Panc1 (cell line): ENCODE data around the gene AAMP. TPM values are rescaled to one million over a fixed set of nuclear protein-coding genes. Genes with fewer than 3 reads are reported as not detected.

ENCODE experiments used
- ATAC-seq: fragments of 200-7000 bp; cut with Tn5 transposase; 2 replicates; pipeline ENCODE4 v1.9.1; 2020; ENCODE audit warnings: mild to moderate bottlenecking, moderate library complexity
- BruUV-seq: library from RNA; stranded (reverse); fragments of 400-500 nt; replicated peaks from 2 replicates; lab custom pipeline; 2021; lab: Mats Ljungman, UMichigan
- CTCF ChIA-PET: fragments of 300-600 bp; sonication (Branson Sonifier 250); formaldehyde crosslinking; loops from one replicate; lab custom pipeline; 2022; ENCODE audit warnings: antibody characterized with exemption; lab: Charles Lee
- POLR2A ChIA-PET: fragments of 300-600 bp; sonication (Branson Sonifier 250); formaldehyde crosslinking; loops from one replicate; lab custom pipeline; 2022; ENCODE audit warnings: antibody characterized with exemption; lab: Charles Lee
- DNase-seq: peaks from one replicate; pipeline ENCODE4 v3.0.0-alpha.2; 2010; ENCODE audit warnings: low read depth, low spot score
- H3K27ac ChIP-seq: 2 replicates; pipeline ENCODE4 v1.5.1; 2011; ENCODE audit warnings: mild to moderate bottlenecking, low read length, inconsistent platforms
- H3K27me3 ChIP-seq: fragments of 200-500 bp; sonication (Bioruptor generic); 2 replicates; pipeline ENCODE4 v1.6.0; 2014; ENCODE audit warnings: low read length, inconsistent platforms; ENCODE audit not compliant: control insufficient read depth, insufficient read depth
- H3K36me3 ChIP-seq: fragments of 200-500 bp; sonication (Bioruptor generic); 2 replicates; pipeline ENCODE4 v1.5.1; 2014; ENCODE audit warnings: inconsistent platforms, mild to moderate bottlenecking, low read length, moderate library complexity; ENCODE audit not compliant: control insufficient read depth, insufficient read depth
- H3K4me1 ChIP-seq: 2 replicates; pipeline ENCODE4 v1.5.1; 2011; ENCODE audit warnings: inconsistent platforms, mild to moderate bottlenecking, low read length, moderate library complexity; ENCODE audit not compliant: control insufficient read depth, insufficient read depth
- H3K4me3 ChIP-seq, 2 experiments: 2 replicates each; pipeline ENCODE4 v1.5.1; 2011 to 2012; ENCODE audit warnings: low read depth in 2 of 2, low read length in 2 of 2, mild to moderate bottlenecking in 2 of 2, inconsistent platforms in 1 of 2, moderate library complexity in 1 of 2
- H3K9me3 ChIP-seq: fragments of 200-500 bp; sonication (Bioruptor generic); 2 replicates; pipeline ENCODE4 v1.5.1; 2014; ENCODE audit warnings: low read depth, mild to moderate bottlenecking, inconsistent platforms, low read length, moderate library complexity; ENCODE audit not compliant: control insufficient read depth, insufficient read depth
- POLR2AphosphoS5 ChIP-seq: IDR thresholded peaks from 2 replicates; pipeline ENCODE4 v1.6.1; 2012; ENCODE audit warnings: mild to moderate bottlenecking, low read depth, low read length, moderate library complexity
- SIN3A ChIP-seq: IDR thresholded peaks from 2 replicates; pipeline ENCODE4 v1.6.1; 2012; ENCODE audit warnings: low read depth, mild to moderate bottlenecking, low read length, moderate library complexity, borderline replicate concordance; ENCODE audit not compliant: insufficient read depth
- TCF7L2 ChIP-seq: IDR thresholded peaks from 2 replicates; pipeline ENCODE4 v1.6.1; 2011; ENCODE audit warnings: mild to moderate bottlenecking, low read depth, low read length, inconsistent platforms
- in situ Hi-C: cut with HindIII; loops from 2 replicates; pipeline ENCODE4 v1.10.0; 2016; ENCODE audit warnings: low sequenced_read_pairs, low pct_unique_long_range_greater_than_20kb
- intact Hi-C: fragments of 100-400 bp; cut with micrococcal nuclease; formaldehyde crosslinking; loops from one replicate; pipeline ENCODE4 v1.10.0; 2022; ENCODE audit not compliant: unreplicated experiment
- total RNA-seq: library from RNA; stranded (reverse); gene quantifications from one replicate; pipeline ENCODE4 v1.2.1, GENCODE V29; 2021; ENCODE audit not compliant: unreplicated experiment
- TF ChIP-seq, protein P1 (sequence below): fragments of 450-650 bp; IDR thresholded peaks from 2 replicates; pipeline ENCODE4 v1.5.1; 2017; ENCODE audit warnings: mild to moderate bottlenecking
- TF ChIP-seq, protein P2 (sequence below), 2 experiments: IDR thresholded peaks; 2 replicates each; pipeline ENCODE4 v1.6.1; 2011 to 2012; ENCODE audit warnings: low read depth in 2 of 2, control low read depth in 1 of 2, low read length in 1 of 2, mild to moderate bottlenecking in 1 of 2, moderate library complexity in 1 of 2; ENCODE audit not compliant: insufficient read depth in 1 of 2

Gene AAMP
- total RNA-seq, 1 experiment from 2014 or later, result 103 TPM

DNA sequence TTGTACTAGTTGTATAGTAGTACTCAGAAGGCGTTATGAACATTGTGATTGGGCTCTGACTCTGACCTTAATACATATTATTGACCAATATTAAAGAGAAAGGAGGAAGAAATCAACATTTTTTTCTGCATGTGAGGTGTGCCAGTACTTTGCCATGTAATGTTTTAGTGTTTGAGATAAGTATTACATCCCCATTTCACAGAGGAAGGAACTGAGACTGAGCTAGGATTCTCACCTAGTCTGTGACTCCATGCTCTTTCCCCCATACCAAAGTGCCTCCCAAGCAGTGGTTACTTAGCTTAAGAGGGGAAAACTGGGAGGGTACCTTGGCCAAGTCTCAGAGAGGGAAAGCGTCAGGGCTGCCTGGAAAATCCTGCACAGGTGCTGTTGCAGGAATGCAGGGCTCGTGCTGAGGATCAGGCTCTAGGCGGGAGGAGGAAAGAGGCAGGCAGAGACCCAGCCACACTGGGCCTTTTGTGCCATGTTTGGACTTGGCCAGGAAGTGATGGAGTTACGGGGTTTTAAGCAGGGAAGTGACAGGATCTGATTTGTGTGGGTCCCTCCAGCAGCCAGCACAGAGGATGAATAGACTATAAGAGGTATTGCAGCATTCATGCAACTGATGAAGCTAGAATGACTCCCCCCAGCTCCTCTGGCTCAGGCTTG, 2.1 kb upstream of the AAMP start:
- no peak for DNase-seq
- BruUV-seq, result TSS peak; percentile 55
- ATAC-seq, result no peak
- H3K27ac ChIP-seq, result peak overlapping the region; percentile 78
- peaks cover 20% of the 10 kb centered on the region for H3K4me1 ChIP-seq
- CTCF ChIA-PET, result interaction anchor here (0.5 to 1.8 kb wide), 4 partner anchors 15 to 136 kb away, joined by 3 to 7 read pairs (median 4); partner anchors contain the start of gene CATIP
- TF ChIP-seq TCF7L2, result no peak
- TF ChIP-seq, protein P1, sequence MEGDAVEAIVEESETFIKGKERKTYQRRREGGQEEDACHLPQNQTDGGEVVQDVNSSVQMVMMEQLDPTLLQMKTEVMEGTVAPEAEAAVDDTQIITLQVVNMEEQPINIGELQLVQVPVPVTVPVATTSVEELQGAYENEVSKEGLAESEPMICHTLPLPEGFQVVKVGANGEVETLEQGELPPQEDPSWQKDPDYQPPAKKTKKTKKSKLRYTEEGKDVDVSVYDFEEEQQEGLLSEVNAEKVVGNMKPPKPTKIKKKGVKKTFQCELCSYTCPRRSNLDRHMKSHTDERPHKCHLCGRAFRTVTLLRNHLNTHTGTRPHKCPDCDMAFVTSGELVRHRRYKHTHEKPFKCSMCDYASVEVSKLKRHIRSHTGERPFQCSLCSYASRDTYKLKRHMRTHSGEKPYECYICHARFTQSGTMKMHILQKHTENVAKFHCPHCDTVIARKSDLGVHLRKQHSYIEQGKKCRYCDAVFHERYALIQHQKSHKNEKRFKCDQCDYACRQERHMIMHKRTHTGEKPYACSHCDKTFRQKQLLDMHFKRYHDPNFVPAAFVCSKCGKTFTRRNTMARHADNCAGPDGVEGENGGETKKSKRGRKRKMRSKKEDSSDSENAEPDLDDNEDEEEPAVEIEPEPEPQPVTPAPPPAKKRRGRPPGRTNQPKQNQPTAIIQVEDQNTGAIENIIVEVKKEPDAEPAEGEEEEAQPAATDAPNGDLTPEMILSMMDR, result no peak
- TF ChIP-seq POLR2AphosphoS5, result no peak
- TF ChIP-seq, protein P2, sequence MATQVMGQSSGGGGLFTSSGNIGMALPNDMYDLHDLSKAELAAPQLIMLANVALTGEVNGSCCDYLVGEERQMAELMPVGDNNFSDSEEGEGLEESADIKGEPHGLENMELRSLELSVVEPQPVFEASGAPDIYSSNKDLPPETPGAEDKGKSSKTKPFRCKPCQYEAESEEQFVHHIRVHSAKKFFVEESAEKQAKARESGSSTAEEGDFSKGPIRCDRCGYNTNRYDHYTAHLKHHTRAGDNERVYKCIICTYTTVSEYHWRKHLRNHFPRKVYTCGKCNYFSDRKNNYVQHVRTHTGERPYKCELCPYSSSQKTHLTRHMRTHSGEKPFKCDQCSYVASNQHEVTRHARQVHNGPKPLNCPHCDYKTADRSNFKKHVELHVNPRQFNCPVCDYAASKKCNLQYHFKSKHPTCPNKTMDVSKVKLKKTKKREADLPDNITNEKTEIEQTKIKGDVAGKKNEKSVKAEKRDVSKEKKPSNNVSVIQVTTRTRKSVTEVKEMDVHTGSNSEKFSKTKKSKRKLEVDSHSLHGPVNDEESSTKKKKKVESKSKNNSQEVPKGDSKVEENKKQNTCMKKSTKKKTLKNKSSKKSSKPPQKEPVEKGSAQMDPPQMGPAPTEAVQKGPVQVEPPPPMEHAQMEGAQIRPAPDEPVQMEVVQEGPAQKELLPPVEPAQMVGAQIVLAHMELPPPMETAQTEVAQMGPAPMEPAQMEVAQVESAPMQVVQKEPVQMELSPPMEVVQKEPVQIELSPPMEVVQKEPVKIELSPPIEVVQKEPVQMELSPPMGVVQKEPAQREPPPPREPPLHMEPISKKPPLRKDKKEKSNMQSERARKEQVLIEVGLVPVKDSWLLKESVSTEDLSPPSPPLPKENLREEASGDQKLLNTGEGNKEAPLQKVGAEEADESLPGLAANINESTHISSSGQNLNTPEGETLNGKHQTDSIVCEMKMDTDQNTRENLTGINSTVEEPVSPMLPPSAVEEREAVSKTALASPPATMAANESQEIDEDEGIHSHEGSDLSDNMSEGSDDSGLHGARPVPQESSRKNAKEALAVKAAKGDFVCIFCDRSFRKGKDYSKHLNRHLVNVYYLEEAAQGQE (IDR thresholded peaks at IDR 0.05; ENCODE audit: insufficient read depth in 1 of 2, low read depth in 2 of 2, low read length in 1 of 2), result no peak
- TF ChIP-seq SIN3A, result no peak
- in situ Hi-C loops (no loop called here), intact Hi-C loops (no loop called here)
- no peaks in the 10 kb centered on the region for H3K9me3 ChIP-seq
- POLR2A ChIA-PET, result no interaction called here
- peak overlapping the region; percentile 86 to 93; a peak in 2 of 4 replicates for H3K4me3 ChIP-seq
- H3K36me3 ChIP-seq, result peaks cover 10% of the 10 kb centered on the region
- no peaks in the 10 kb centered on the region for H3K27me3 ChIP-seq

DNA sequence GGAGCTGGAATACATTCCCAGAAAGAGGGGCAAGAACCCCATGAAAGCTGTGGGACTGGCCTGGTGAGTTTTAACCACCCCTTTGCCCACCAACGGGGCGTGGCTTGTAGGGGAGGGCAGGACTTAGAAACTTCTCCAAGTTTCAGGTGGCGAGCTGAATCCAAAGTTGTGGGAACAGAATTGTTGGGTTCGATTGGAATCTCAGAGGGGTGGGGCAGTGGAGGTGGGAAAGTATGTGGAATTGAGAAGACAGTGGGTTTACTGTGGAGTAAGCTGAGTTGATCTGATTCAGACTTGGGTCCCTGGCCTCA, 1.5 kb upstream of the AAMP start:
- DNase-seq (no peak), ATAC-seq (no peak)
- H3K9me3 ChIP-seq, result no peaks in the 10 kb centered on the region
- CTCF ChIA-PET, result interaction anchor here (0.5 to 1.8 kb wide), 3 partner anchors 16 to 136 kb away, joined by 3 to 7 read pairs (median 5); partner anchors contain the start of gene CATIP
- no TSS peak for BruUV-seq
- intact Hi-C loops (no loop called here), in situ Hi-C loops (no loop called here)
- H3K27ac ChIP-seq, result peak overlapping the region; percentile 78
- POLR2A ChIA-PET, result no interaction called here
- H3K27me3 ChIP-seq, result no peaks in the 10 kb centered on the region
- H3K36me3 ChIP-seq, result peaks cover 10% of the 10 kb centered on the region
- H3K4me1 ChIP-seq, result peaks cover 20% of the 10 kb centered on the region
- TF ChIP-seq POLR2AphosphoS5 (no peak), SIN3A (no peak), TCF7L2 (no peak)
- TF ChIP-seq, protein P1, result no peak
- TF ChIP-seq, protein P2 (IDR thresholded peaks at IDR 0.05; ENCODE audit: insufficient read depth in 1 of 2, low read depth in 2 of 2, low read length in 1 of 2), result no peak
- peak overlapping the region; percentile 86 to 93 for H3K4me3 ChIP-seq
